Mucosa of stomach (tissue), 1 donor: ENCODE measurements around the gene CARMIL1.

Source experiments
- H3K27me3 ChIP-seq: one replicate; pipeline ENCODE4 v1.7.0; 2013; ENCODE audit warnings: mild to moderate bottlenecking, low read length; ENCODE audit not compliant: control insufficient read depth, insufficient read depth
- H3K36me3 ChIP-seq: one replicate; pipeline ENCODE4 v1.7.0; 2013; ENCODE audit warnings: low read length; ENCODE audit not compliant: control insufficient read depth, insufficient read depth
- H3K4me1 ChIP-seq: one replicate; pipeline ENCODE4 v1.7.0; 2013; ENCODE audit warnings: mild to moderate bottlenecking, low read length; ENCODE audit not compliant: control insufficient read depth, insufficient read depth
- H3K4me3 ChIP-seq: one replicate; pipeline ENCODE4 v1.7.0; 2013; ENCODE audit warnings: low read length
- H3K9ac ChIP-seq: one replicate; pipeline ENCODE4 v1.7.0; 2013; ENCODE audit warnings: mild to moderate bottlenecking, low read length, moderate library complexity
- H3K9me3 ChIP-seq: one replicate; pipeline ENCODE4 v1.7.0; 2013; ENCODE audit warnings: mild to moderate bottlenecking, low read length, moderate library complexity; ENCODE audit not compliant: control insufficient read depth
- donor health status: Pancreatic carcinoma.

Gene CARMIL1

GRCh38 chr6:25655723-25656122 is 376.5 kb downstream of the CARMIL1 start:
- no peak overlapping the region for H3K4me3 ChIP-seq
- H3K27me3 ChIP-seq, result peaks cover 17% of the 10 kb centered on the region
- no peak overlapping the region for H3K9ac ChIP-seq
- H3K36me3 ChIP-seq, result no peaks in the 10 kb centered on the region
- no peaks in the 10 kb centered on the region for H3K4me1 ChIP-seq
- H3K9me3 ChIP-seq, result no peaks in the 10 kb centered on the region

GRCh38 chr6:25659633-25660368 is 380.6 kb downstream of the CARMIL1 start:
- no peak overlapping the region for H3K4me3 ChIP-seq
- peaks cover 8% of the 10 kb centered on the region for H3K4me1 ChIP-seq
- H3K36me3 ChIP-seq, result no peaks in the 10 kb centered on the region
- no peaks in the 10 kb centered on the region for H3K9me3 ChIP-seq
- H3K9ac ChIP-seq, result no peak overlapping the region
- no peaks in the 10 kb centered on the region for H3K27me3 ChIP-seq

- no peaks in the 10 kb centered on the region for H3K9me3 ChIP-seq
- no peak overlapping the region for H3K9ac ChIP-seq
- H3K36me3 ChIP-seq, result no peaks in the 10 kb centered on the region
- no peaks in the 10 kb centered on the region for H3K27me3 ChIP-seq
- H3K4me1 ChIP-seq, result peaks cover 8% of the 10 kb centered on the region
- H3K4me3 ChIP-seq, result no peak overlapping the region
Measured at GRCh38 chr6:25660512-25660911, 381.3 kb downstream of the CARMIL1 start.

GRCh38 chr6:25661129-25661779 is 382.1 kb downstream of the CARMIL1 start:
- peaks cover 8% of the 10 kb centered on the region for H3K4me1 ChIP-seq
- no peaks in the 10 kb centered on the region for H3K27me3 ChIP-seq
- no peaks in the 10 kb centered on the region for H3K36me3 ChIP-seq
- no peaks in the 10 kb centered on the region for H3K9me3 ChIP-seq
- H3K4me3 ChIP-seq, result no peak overlapping the region
- H3K9ac ChIP-seq, result no peak overlapping the region

GRCh38 chr6:25665455-25665854 is 386.3 kb downstream of the CARMIL1 start:
- no peaks in the 10 kb centered on the region for H3K36me3 ChIP-seq
- no peaks in the 10 kb centered on the region for H3K9me3 ChIP-seq
- no peak overlapping the region for H3K9ac ChIP-seq
- H3K27me3 ChIP-seq, result no peaks in the 10 kb centered on the region
- peaks cover 8% of the 10 kb centered on the region for H3K4me1 ChIP-seq
- H3K4me3 ChIP-seq, result no peak overlapping the region

- Histone ChIP-seq H3K4me3 (no peak overlapping the region), H3K4me1 (peaks cover 7% of the 10 kb centered on the region), H3K36me3 (no peaks in the 10 kb centered on the region), H3K9me3 (no peaks in the 10 kb centered on the region), H3K9ac (no peak overlapping the region), H3K27me3 (no peaks in the 10 kb centered on the region)
Measured at GRCh38 chr6:25669413-25669812, 390.2 kb downstream of the CARMIL1 start.
